GM19455 (cell line): ENCODE data around the gene CNTNAP2.

Experiments used
- ATAC-seq: cut with Tn5 transposase; IDR thresholded peaks from one replicate; pipeline ENCODE4 v1.9.1; 2021; ENCODE audit not compliant: unreplicated experiment

CNTNAP2 gene

GRCh38 chr7:146661435-146661834, 544.8 kb downstream of the CNTNAP2 start:
- ATAC-seq = no peak

DNA sequence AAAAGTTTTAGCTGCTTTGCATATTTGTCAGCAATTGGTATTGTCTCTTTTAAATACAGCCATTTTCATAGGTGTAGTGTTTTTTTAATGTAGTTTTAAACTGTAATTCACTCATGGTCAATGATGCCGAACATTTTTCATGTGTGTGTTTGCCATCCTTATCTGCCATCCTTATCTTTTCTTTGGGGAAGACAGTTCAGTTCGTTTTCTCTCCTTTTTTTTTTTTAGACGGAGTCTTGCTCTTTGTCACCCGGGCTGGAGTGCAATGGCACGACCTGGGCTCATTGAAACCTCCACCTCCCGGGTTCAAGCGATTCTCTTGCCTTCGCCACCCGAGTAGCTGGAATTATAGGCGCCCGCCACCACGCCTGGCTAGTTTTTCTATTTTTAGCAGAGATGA, 545.3 kb downstream of the CNTNAP2 start:
- ATAC-seq = no peak

GRCh38 chr7:146665023-146665422, 548.4 kb downstream of the CNTNAP2 start:
- no peak for ATAC-seq

GRCh38 chr7:146670532-146670931, 553.9 kb downstream of the CNTNAP2 start:
- no peak for ATAC-seq

- ATAC-seq = no peak
These were observed 564.9 kb downstream of the CNTNAP2 start for GRCh38 chr7:146681487-146681886.

DNA sequence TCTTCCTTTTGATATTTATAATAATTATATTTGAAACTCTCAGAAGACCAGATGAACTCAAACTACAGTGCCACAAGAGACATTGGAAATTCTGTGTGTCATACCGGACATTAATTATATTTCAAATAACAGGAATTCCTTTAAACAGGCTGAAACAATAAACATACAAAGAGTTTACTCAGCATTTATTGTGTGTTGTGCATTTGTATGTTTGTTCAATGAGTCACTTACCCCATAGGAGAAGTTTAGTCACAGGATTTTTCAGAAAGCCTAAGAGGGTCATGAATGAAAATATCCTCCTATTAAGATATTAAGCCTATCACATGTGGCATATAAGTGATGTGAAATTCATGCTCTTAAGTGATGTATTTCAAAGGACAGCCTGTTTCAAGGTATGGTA, 566.8 kb downstream of the CNTNAP2 start:
- no peak for ATAC-seq

DNA sequence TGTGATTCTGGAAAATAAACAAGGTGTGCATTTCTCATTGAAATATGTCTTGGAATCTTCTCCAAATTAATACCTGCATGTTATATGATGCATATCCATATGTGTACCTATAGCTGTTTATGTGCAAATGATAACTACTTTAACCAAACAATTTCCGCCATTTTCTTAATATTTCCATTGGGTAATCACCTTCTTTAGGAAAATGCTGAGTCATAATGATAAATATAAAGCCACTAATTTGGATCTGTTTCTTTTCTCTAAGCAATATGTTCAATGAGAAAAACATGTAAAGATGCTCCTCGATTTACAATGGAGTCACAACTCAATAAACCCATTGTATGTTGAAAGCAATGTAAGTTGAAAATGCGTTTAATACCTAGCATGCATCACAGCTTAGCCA, 574.4 kb downstream of the CNTNAP2 start:
- no peak for ATAC-seq

GRCh38 chr7:146698995-146699610, 582.5 kb downstream of the CNTNAP2 start:
- no peak for ATAC-seq

GRCh38 chr7:146700015-146700560, 583.5 kb downstream of the CNTNAP2 start:
- ATAC-seq = no peak

- no peak for ATAC-seq
These were observed 584.6 kb downstream of the CNTNAP2 start for GRCh38 chr7:146701166-146701565.

- ATAC-seq = no peak
These were observed 586.3 kb downstream of the CNTNAP2 start for GRCh38 chr7:146702898-146703297.

DNA sequence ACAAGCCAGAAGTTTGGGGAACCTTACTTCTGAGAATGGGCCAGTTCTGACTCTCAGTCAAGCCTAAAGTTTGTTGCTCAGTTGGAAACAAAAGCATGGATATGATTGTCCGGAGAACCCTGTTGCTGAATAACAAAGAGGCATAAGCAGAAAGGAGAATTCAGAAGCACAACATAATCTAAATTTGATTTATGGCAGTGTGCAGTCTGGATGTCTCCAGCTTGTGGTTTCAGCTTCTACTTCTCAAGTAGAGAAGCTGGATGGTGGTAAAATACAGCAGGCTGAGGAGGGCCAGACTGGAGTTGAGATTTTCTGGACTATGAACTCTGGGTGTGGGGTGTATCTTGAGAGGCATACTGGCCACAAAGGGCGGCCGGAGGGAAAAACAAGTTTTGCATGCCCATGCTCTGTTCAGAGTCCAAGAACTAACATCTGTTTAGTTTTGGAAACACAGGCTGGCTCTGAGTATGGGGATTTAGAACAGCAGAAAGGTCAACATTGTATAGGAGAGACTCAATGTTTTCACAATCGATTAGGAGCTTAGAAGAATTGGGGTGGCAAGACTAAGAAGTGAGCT, 592.9 kb downstream of the CNTNAP2 start:
- ATAC-seq = no peak

GRCh38 chr7:146713205-146713604, 596.6 kb downstream of the CNTNAP2 start:
- no peak for ATAC-seq

DNA sequence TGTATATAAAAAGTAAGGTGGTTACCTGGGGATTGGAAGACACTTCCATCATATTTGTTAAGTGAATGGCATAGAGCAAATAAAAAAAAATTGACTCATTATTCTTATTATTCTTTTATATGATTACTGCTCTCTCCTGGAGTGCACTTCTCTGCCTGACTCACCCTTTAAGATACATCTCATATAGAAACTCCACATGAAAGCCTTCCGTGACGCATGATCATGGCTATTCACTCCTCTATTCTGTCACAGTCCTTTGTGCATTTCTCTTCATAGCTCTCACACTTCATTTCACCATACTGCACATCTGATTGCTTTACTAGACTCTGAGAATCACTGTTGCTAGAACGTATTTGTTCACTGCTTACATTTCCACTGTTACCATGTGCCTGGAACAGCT, 597.3 kb downstream of the CNTNAP2 start:
- ATAC-seq = no peak

DNA sequence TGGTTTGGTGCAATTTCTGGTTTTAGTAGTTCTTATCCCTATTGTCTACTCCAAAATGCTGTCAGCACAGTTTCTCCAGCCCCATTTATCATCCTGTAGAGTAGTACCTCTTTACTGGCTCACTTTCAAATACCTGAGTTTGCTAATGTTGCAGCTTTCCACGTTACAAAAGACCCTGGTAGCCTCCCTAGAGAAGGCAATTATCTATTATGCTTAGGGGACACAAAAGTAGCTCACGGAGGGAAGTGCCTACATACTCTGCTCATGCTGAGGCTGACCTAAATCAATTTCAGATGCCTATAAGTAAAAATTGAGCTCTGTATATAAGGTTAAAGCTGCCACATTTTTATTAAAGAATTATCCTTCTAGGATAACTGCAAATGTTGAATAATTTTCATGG, 603.6 kb downstream of the CNTNAP2 start:
- no peak for ATAC-seq

GRCh38 chr7:146722986-146723385, 606.4 kb downstream of the CNTNAP2 start:
- no peak for ATAC-seq

- ATAC-seq = no peak
These were observed 608.9 kb downstream of the CNTNAP2 start for GRCh38 chr7:146725520-146725919.

DNA sequence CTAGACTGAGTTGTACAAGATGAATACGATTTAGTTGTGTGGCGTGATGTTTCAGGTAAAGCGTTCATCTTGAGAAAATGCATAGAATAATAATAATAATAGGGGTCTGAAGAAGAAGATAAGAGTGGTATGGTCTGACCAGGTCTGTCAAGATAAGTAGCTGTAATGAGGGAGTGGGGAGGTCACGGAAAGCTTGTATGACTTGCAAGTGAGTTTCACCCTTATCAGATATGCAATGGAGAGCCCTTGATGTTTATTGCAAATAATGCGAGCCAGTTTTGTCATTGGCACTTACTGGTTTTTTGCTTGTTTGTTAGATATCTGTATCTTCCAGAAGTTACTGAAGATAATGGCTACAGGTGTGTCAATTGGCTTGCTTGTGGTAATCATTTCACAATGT, 611.5 kb downstream of the CNTNAP2 start:
- ATAC-seq = no peak

DNA sequence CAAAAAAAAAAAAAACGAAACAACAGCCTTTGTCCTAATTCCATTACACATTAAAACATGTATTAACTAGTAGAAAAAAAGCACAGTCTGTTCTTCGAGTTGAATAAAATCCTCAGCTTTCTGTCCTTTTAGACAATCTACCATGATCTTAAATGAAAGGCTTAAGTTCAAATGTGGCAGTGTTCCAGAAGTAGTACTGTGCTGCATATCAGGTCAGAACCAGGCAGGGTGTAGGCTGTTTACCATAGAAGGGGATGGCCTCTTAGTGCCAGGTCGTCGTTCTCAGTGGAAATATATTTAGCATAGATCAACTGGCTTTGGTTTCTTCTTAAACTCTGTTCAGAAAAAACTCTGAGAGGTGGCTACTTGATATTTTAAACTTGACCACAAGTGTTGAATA, 612.0 kb downstream of the CNTNAP2 start:
- no peak for ATAC-seq

GRCh38 chr7:146731185-146731584, 614.6 kb downstream of the CNTNAP2 start:
- ATAC-seq = no peak

GRCh38 chr7:146735992-146736391, 619.4 kb downstream of the CNTNAP2 start:
- no peak for ATAC-seq

DNA sequence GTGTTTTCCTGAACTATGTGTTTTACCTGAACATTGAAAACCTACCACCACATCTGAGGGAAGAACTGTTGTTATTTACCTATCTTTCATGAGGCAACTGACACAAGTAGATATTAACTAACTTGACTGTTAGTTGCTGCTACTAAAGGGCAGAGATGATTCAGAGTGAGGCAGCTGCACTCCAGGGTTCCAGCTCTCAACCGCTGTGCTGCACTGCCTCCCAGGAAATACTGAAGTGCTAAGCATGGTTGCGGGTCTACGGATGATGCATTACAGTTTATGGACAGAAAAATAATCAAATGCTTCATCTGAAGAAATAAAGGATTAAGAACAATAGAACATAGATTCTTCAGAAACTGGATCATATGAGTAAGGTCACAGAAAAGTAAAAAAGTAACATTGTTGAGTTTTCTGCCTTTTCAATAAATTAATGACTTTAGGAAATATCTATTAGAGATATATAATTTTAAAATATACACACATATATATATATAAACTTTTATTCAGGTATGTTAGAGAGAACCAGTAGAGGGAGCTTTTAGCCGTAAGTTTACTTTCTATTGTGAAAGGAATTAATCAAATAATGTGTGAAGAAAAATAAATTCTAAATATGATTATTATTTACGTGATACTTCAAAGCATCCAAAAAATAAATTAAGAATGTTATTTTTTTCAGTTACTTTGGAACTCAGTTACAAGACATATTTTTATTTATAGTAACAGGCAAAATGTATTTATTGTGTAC, 620.0 kb downstream of the CNTNAP2 start:
- ATAC-seq = no peak
